Measurements from ENCODE around the gene RBFOX1.

- TF ChIP-seq CTCF (IDR thresholded peaks at IDR 0.05): no peak
- TF ChIP-seq ZFX (IDR thresholded peaks at IDR 0.05; ENCODE audit: borderline replicate concordance): no peak
Observed at GRCh38 chr16:7456211-7456610, 123.6 kb downstream of the RBFOX1 start.
